C4-2B (cell line): Measurements from ENCODE around the gene C6orf132.
"Not testable (repeated sequence)": the region's sequence is repeated elsewhere in the genome, so short reads cannot be mapped to it uniquely, and the experiment has no call there.

Source experiments
- H3K27ac ChIP-seq: fragments of 450-650 bp; 2 replicates; pipeline ENCODE4 v1.5.1; 2017
- ZFX ChIP-seq: fragments of 450-650 bp; IDR thresholded peaks from 2 replicates; pipeline ENCODE4 v1.6.1; 2017
- TF ChIP-seq, protein P1 (sequence below): fragments of 450-650 bp; conservative IDR thresholded peaks from 2 replicates; pipeline ENCODE4 v1.5.1; 2017; ENCODE audit warnings: mild to moderate bottlenecking

The C6orf132 gene

DNA sequence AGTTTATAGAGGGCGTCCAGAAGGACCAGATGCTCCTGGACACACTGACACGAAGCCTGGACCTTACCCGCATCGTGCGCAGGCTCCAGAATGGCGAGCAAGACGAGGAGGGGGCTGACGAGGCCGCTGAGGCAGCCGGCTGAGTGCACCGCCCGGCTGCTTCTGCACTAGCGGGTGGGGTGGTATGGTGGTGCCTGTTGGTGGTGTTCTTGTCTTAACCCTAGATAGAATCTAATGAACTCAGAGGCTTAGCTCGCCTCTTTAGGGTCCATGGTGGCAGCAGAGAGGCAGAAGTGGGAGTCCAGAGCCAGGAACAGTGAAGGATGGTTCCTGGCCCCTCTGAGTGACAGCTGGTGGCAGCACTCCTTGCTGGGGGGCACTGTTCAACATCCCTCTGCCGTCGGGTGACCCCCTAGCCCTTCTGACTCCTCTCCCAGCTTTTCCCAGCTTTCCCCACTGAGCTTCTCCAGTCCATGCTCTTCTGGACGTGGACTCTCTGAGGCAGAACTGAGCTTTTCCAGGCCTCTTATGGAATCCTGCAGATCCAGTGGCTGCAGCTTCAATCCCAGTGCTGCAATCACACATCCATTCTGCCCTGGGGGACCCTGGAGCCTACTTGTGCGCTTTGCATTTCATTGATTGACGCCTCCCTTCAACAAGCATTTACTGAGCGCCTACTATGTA lies 37.0 kb upstream of the C6orf132 start:
- H3K27ac ChIP-seq: no peak overlapping the region
- TF ChIP-seq ZFX: no peak
- TF ChIP-seq, protein P1, sequence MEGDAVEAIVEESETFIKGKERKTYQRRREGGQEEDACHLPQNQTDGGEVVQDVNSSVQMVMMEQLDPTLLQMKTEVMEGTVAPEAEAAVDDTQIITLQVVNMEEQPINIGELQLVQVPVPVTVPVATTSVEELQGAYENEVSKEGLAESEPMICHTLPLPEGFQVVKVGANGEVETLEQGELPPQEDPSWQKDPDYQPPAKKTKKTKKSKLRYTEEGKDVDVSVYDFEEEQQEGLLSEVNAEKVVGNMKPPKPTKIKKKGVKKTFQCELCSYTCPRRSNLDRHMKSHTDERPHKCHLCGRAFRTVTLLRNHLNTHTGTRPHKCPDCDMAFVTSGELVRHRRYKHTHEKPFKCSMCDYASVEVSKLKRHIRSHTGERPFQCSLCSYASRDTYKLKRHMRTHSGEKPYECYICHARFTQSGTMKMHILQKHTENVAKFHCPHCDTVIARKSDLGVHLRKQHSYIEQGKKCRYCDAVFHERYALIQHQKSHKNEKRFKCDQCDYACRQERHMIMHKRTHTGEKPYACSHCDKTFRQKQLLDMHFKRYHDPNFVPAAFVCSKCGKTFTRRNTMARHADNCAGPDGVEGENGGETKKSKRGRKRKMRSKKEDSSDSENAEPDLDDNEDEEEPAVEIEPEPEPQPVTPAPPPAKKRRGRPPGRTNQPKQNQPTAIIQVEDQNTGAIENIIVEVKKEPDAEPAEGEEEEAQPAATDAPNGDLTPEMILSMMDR: no peak

DNA sequence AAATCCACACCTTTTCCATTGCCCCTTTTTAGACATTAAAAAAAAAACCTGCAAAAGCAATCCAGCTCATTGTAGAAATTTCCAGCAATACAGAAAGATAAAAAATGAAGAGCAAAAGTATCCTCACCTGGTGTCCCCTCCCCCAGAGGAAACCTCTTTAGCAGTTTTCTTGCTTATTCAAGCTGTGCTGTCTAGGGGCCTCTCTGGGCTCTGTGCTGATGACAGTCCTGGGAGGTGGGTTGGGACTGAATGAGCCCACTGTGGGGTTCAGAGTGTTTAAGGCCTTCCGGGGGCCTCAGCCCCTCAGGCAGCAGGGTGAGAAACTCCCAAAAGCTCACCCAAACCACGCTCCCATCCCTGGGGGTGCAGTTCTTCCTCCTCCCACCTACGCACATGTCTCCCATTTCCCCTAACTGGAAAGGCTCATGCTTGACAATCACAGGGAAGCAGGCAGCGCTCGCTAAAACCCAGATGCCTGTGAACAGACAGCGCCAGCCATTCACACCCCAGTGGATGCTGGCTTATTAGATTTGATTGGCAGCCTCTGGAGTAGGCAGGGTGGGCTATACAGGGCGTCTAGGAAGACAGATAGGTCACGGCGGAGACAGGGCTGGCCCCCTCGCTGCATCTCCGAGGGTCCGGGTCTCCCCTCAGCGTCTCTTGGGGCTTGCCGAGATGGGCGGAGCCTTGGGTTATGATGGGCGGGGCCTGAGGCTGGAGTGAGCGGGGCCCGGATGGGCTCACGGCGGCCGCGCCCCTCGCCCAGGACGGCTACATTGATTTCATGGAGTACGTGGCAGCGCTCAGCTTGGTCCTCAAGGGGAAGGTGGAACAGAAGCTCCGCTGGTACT lies 35.3 kb upstream of the C6orf132 start:
- TF ChIP-seq, protein P1: no peak
- no peak for TF ChIP-seq ZFX

DNA sequence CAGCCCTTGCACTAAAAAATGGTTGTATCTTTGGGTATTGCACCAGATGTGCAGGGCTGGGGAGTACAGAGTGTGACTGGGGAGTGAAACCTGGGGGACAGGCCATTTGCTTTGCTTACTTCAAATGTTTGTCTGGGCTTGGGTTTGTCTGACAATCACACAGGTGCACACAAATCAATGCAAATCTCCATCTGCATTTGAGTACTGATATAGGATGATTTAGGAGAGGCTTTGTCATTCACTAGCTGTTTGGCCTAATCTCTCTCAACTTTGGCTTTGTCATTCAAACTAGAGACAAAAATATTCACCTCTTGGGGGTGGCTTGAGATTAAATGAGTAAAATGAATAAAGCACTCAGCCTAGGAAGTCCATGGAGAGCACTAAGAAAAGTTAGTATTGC lies 34.6 kb upstream of the C6orf132 start:
- TF ChIP-seq, protein P1: no peak
- TF ChIP-seq ZFX: no peak
- no peak overlapping the region for H3K27ac ChIP-seq

More for the DNA sequence above, 35.3 kb upstream of the C6orf132 start:
- no peak overlapping the region for H3K27ac ChIP-seq

GRCh38 chr6:42175860-42176259 lies 33.4 kb upstream of the C6orf132 start:
- no peak overlapping the region for H3K27ac ChIP-seq
- no peak for TF ChIP-seq ZFX

DNA sequence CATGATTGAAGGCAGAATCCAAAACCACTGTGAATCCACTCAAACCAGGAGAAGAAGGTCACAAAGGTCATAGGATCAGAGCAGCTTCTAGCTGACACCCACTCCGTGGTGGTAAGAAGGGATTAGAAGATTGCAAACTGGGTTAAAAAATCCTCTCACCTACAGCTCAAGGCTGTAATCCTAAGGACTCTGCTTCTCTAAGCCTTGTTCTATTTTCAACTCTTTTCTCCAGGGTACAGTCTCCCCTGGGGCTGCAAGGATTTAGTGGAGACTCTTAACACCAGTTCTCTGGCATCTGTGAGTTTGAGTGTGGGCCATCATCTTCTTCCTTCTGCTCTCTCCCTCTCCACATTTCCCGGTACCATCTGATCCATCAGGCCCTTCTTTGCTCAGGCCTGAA lies 30.7 kb upstream of the C6orf132 start, which contains the start of gene GUCA1A:
Gene GUCA1A, plus strand, starts transcription at position 264 of the 400 bp plus-strand sequence. CDS start 250 bp downstream, outside the sequence.
- TF ChIP-seq ZFX: no peak
- TF ChIP-seq, protein P1: no peak
- no peak within 1 kb of the TSS for H3K27ac ChIP-seq

DNA sequence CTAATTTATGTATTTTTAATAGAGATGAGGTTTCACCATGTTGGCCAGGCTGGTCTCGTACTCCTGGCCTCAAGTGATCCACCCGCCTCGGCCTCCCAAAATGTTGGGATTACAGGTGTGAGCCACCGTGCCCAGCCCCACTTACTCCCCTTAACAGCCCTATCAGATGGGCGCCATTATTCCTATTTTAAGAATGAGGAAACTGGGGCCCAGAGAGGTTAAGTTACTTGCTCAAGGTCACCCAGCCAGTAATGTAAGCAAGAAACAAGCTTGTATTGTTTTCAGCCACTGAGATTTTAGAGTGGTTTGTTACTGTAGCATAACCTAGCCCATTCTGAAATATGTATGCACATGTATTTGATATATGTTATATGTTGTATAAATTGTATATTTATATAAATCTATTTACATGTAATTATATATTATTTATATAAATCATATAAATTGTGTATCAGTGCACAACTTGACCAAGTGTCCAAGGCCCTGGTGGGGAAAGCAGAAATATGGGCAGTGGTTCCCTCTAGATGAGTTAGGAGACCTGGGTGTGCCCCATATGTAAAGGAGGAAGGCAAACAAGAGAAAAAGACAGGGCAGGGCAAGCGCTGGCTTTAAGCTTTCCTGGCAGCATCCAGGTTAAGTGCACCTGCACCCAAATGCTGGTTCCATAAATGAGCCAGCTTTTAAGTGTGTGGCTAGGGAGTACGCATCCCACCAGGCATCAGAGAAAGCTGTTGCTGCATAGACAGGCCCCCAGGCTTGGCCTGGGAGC lies 29.6 kb upstream of the C6orf132 start:
- no peak overlapping the region for H3K27ac ChIP-seq
- TF ChIP-seq, protein P1: no peak
- no peak for TF ChIP-seq ZFX

DNA sequence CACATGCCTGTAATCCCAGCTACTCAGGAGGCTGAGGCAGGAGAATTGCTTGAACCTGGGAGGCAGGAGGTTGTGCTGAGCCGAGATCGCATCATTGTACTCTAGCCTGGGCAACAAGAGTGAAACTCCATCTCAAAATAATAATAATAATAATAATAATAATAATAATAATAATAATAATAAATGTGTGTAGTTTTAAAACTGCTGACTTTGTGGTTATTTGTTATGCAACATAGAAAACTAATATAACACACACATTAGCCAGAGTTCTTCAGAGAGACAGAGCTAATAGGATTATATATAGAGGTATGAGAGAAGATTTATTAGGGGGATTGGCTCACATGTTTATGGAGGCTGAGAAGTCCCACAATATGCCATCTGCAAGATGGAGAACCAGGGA lies 27.4 kb upstream of the C6orf132 start:
- H3K27ac ChIP-seq: not testable (repeated sequence)

- no peak overlapping the region for H3K27ac ChIP-seq
- TF ChIP-seq ZFX: no peak
- TF ChIP-seq, protein P1: no peak
Measured at GRCh38 chr6:42168650-42169049, 26.2 kb upstream of the C6orf132 start.
